ENCODE measurements around the gene ODAD2.

Gene ODAD2

DNA sequence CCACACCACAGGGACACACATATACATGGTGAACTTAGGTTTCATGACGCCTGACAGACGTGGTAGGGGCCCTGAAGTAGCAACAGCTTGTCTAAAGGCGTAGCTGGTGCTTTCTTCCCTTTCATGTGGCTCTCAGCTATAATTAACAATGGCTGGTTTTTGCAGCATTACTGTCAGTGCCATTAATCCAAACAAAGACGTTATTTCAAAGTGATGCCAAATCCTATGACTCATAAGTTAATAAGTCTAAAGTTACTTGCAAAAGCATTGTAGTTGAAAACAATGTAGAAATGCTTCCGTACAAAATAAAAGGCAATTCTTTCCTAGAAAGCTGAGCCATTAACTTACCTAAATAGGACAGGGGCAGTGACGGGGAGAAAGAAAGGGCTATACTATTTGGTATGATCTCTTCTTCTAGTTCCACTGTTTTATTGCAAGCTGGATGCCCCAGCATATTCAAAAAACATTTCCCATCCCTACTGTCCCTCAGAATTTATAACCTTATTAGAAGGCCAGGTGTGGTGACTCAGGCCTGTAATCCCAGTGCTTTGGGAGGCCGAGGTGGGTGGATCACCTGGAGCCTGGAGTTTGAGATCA, 105.4 kb downstream of the ODAD2 start:
- H3K36me3 ChIP-seq (ENCODE audit: control insufficient read depth, insufficient read depth, low read length): no peaks in the 10 kb centered on the region
- no peak overlapping the region for H3K4me3 ChIP-seq (replicated peaks; ENCODE audit: low read depth, low read length)
- no peaks in the 10 kb centered on the region for H3K27me3 ChIP-seq (replicated peaks; ENCODE audit: control insufficient read depth, insufficient read depth, low read length)
- DNase-seq (ENCODE audit: extremely low read depth, insufficient read length): no peak
- TF ChIP-seq, protein P1, sequence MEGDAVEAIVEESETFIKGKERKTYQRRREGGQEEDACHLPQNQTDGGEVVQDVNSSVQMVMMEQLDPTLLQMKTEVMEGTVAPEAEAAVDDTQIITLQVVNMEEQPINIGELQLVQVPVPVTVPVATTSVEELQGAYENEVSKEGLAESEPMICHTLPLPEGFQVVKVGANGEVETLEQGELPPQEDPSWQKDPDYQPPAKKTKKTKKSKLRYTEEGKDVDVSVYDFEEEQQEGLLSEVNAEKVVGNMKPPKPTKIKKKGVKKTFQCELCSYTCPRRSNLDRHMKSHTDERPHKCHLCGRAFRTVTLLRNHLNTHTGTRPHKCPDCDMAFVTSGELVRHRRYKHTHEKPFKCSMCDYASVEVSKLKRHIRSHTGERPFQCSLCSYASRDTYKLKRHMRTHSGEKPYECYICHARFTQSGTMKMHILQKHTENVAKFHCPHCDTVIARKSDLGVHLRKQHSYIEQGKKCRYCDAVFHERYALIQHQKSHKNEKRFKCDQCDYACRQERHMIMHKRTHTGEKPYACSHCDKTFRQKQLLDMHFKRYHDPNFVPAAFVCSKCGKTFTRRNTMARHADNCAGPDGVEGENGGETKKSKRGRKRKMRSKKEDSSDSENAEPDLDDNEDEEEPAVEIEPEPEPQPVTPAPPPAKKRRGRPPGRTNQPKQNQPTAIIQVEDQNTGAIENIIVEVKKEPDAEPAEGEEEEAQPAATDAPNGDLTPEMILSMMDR (IDR thresholded peaks at IDR 0.05; ENCODE audit: insufficient read depth, low read length, poor library complexity, severe bottlenecking): no peak

DNA sequence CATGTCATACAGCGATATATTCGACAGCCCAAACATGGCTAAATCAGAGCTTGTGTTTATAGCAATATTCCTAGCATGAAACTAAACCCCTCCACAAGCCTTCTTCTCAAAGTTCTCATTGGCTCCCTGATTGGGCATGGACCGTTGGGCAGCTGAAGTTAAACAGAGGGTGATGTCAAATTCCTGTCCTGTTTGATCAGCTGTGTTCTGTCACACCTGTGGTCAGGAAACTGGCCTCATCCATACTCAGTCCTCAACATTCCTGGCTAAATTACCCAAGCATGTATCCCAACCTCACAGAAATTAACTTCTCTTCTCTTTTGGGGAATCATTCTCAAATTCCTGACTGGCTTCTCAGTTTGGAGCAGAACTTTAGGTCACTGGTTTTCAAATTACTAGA, 107.9 kb downstream of the ODAD2 start:
- H3K27me3 ChIP-seq (replicated peaks; ENCODE audit: control insufficient read depth, insufficient read depth, low read length): no peaks in the 10 kb centered on the region
- TF ChIP-seq, protein P1 (IDR thresholded peaks at IDR 0.05; ENCODE audit: insufficient read depth, low read length, poor library complexity, severe bottlenecking): no peak

DNA sequence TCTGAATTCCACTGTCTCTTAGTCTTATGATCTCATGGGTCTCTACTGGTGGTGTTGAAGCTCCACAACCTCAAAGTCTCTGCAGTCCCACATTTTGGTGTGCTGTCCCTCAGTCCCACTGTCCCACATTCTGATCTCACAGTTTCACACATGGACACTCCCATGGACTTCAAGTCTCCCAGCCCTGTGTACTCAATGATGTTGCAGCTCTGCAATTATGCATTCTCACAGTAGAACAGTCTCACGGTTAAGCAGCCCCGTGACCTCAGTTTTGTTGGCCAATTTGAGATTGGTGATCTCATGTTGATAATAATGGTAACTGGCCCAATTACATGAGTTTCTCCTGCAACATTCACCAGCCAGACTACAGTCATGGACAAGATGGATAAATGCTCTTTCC, 109.4 kb downstream of the ODAD2 start:
- TF ChIP-seq, protein P1 (IDR thresholded peaks at IDR 0.05; ENCODE audit: insufficient read depth, low read length, poor library complexity, severe bottlenecking): no peak
- H3K36me3 ChIP-seq (ENCODE audit: control insufficient read depth, insufficient read depth, low read length): no peaks in the 10 kb centered on the region
- H3K27me3 ChIP-seq (replicated peaks; ENCODE audit: control insufficient read depth, insufficient read depth, low read length): no peaks in the 10 kb centered on the region
- H3K4me3 ChIP-seq (replicated peaks; ENCODE audit: low read depth, low read length): no peak overlapping the region
- no peak for DNase-seq (ENCODE audit: extremely low read depth, insufficient read length)

More for the DNA sequence above, 107.9 kb downstream of the ODAD2 start:
- H3K36me3 ChIP-seq (ENCODE audit: control insufficient read depth, insufficient read depth, low read length): no peaks in the 10 kb centered on the region
- no peak overlapping the region for H3K4me3 ChIP-seq (replicated peaks; ENCODE audit: low read depth, low read length)
- DNase-seq (ENCODE audit: extremely low read depth, insufficient read length): no peak

DNA sequence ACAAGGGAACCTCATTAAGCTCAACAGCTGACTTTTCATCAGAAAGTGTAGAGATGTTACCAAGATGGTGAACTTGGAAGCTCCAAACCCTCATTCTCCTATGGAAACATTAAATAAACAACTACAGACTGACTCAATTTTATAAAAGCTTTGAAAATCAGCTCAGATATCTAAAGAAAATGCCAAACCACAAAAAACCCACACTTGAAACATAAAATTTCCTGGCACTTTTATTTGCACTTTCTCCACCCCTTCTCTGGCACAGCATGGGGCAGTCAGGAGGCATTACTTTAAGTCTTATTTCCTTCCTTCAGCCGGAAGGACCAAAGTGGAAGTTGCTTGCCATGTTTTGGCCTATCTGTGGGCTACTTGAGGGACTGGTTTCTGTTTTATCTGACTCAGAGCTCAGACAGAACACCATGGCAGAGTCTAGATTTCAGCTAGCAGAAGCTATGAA, 114.7 kb downstream of the ODAD2 start:
- TF ChIP-seq, protein P1 (IDR thresholded peaks at IDR 0.05; ENCODE audit: insufficient read depth, low read length, poor library complexity, severe bottlenecking): no peak
- Histone ChIP-seq H3K36me3 (ENCODE audit: control insufficient read depth, insufficient read depth, low read length) (no peaks in the 10 kb centered on the region), H3K4me3 (replicated peaks; ENCODE audit: low read depth, low read length) (no peak overlapping the region), H3K27me3 (replicated peaks; ENCODE audit: control insufficient read depth, insufficient read depth, low read length) (no peaks in the 10 kb centered on the region)
- DNase-seq (ENCODE audit: extremely low read depth, insufficient read length): no peak

DNA sequence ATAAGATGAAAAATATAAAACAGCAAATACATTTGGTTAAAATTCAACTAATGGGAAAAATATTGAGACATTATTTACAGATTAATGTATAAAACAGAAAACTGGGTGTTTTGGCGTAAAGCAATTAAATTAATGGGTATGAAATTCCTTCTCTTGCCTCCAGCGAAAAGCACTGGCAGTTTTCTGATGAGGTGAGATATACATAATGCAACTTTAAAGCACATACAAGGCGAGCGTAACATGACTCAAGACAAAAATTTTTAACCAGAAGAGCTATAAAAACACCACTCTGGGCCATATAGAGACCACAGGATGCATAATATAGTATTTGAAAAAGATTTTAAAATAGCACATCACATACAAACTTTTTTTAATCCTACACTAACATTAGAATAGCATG, 120.6 kb downstream of the ODAD2 start:
- Histone ChIP-seq H3K27me3 (replicated peaks; ENCODE audit: control insufficient read depth, insufficient read depth, low read length) (no peaks in the 10 kb centered on the region), H3K36me3 (ENCODE audit: control insufficient read depth, insufficient read depth, low read length) (no peaks in the 10 kb centered on the region)
- TF ChIP-seq, protein P1 (IDR thresholded peaks at IDR 0.05; ENCODE audit: insufficient read depth, low read length, poor library complexity, severe bottlenecking): no peak

DNA sequence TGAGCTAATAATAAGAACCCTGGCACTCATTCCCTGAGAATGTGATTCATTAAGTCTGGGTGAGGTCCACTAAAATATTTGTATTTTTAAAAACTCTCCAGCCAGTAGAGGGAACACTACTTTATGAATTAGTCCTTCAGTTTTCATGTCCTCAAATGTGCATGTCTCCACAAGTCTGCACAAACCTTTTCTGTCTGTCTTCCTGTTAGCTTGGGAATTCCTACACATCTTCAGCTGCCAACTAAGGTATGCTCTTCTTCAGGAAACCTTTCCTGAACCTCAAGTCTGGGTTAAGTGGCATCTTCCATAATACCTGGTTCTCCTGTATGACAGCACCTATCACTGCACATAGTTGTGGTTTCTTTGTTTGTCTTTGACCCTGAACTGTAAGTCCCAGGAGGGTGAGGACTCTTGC, 133.7 kb downstream of the ODAD2 start:
- Histone ChIP-seq H3K4me3 (replicated peaks; ENCODE audit: low read depth, low read length) (no peak overlapping the region), H3K27me3 (replicated peaks; ENCODE audit: control insufficient read depth, insufficient read depth, low read length) (no peaks in the 10 kb centered on the region), H3K36me3 (ENCODE audit: control insufficient read depth, insufficient read depth, low read length) (no peaks in the 10 kb centered on the region)
- no peak for DNase-seq (ENCODE audit: extremely low read depth, insufficient read length)
- TF ChIP-seq, protein P1 (IDR thresholded peaks at IDR 0.05; ENCODE audit: insufficient read depth, low read length, poor library complexity, severe bottlenecking): no peak

More for the DNA sequence above, 120.6 kb downstream of the ODAD2 start:
- H3K4me3 ChIP-seq (replicated peaks; ENCODE audit: low read depth, low read length): no peak overlapping the region
- no peak for DNase-seq (ENCODE audit: extremely low read depth, insufficient read length)

Data from GM06990 (cell line).